Muscle of arm (tissue), 14 donors: ENCODE data around the gene GPRIN1. TPM values are rescaled to one million over a fixed set of nuclear protein-coding genes. Genes with fewer than 3 reads are reported as not detected.
A peak's percentile ranks its signal among the peaks of the same experiment; 100 is the strongest.

Experiments used
- DNase-seq: peaks from one replicate; pipeline ENCODE4 v3.0.0-alpha.2; 2013
- long read RNA-seq, 11 donors: transcript quantifications; one replicate each; lab custom pipeline, GENCODE V29; 2026
- polyA plus RNA-seq, 12 donors: library from polyadenylated mRNA; unstranded; fragments of 120-200 nt; gene quantifications; one replicate each; pipeline ENCODE4 v1.2.1, GENCODE V29; 2013; ENCODE audit not compliant: insufficient read length in 12 of 12

Gene GPRIN1
- 1 to 10 TPM in 4 of 12 donors, under 1 TPM in 7, not detected in 1; 0.48 to 5.5 (median 0.70) TPM for polyA plus RNA-seq
- long read RNA-seq, donor 1, full-length matches to known transcripts, result 4 of 4 reads
- long read RNA-seq, donor 1, partial matches to known transcripts, result 0 of 4 reads
- long read RNA-seq, donor 1, other reads (novel, unspliced or antisense), result 0 of 4 reads
- long read RNA-seq, donor 2, result 0 reads
- long read RNA-seq, donor 3, result 0 reads
- long read RNA-seq, donor 4, result 0 reads
- long read RNA-seq, donor 5, result 0 reads
- long read RNA-seq, donor 6, full-length matches to known transcripts, result 1 of 1 reads
- long read RNA-seq, donor 6, partial matches to known transcripts, result 0 of 1 reads
- long read RNA-seq, donor 6, other reads (novel, unspliced or antisense), result 0 of 1 reads
- long read RNA-seq, donor 7, result 0 reads
- long read RNA-seq, donor 8, result 0 reads
- long read RNA-seq, donor 9, result 0 reads
- long read RNA-seq, donor 10, result 0 reads
- long read RNA-seq, donor 11, result 0 reads

- peak; percentile 38 for DNase-seq
Observed at GRCh38 chr5:176609724-176610434, at the start of gene GPRIN1. Gene GPRIN1 (minus strand): TSS chr5:176610156. CDS start chr5:176599834, 10,322 bp downstream.

DNA sequence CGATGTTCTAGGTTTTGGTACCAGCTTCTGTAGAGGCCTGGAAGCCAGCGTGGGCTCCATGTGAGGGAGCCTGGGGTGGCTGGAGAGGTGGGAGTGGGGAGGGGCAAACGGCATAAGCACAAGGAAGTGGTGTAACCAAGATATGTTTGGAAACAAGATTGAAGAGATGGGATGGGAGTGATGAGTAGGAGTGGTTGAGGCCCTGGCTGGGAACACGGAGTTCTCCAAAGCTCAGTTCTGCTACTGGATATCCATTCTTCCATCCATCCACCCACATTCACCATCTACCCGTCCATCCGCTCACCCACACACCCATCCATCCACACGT is 49.5 kb upstream of the GPRIN1 start:
- DNase-seq, result no peak

DNA sequence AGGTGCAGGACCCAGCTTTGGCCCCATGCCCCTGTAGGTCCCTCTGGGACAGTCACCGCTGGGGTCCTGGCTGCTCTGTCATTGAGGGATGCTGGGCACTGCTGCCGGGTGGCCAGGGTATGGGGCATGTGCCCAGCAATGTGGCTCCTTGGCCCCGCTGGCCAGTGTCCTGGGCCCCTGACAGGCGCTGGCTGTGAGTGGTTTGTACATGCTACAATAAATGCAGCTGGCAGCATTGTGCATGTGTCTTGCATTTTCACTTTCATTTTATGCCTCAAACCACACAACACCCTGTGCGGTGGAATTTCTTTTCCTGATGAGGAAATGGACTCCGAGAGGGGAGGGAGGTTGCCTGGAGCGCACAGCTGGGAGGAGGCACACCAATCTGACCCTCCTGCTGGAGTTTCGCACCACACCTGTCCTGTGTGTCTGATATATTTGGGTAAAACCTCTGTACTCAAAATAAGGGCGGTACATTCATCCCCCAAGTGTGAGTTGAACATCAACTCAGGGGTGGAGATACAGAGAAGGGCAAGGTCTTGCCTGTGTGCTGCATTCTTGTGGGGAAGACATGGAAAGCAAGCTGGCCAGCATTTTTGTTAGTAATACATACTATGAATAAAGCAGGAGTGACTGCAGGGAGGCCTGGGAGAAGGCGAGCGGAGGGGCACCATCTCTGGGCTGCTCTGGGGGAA is 49.0 kb upstream of the GPRIN1 start:
- DNase-seq, result no peak

DNA sequence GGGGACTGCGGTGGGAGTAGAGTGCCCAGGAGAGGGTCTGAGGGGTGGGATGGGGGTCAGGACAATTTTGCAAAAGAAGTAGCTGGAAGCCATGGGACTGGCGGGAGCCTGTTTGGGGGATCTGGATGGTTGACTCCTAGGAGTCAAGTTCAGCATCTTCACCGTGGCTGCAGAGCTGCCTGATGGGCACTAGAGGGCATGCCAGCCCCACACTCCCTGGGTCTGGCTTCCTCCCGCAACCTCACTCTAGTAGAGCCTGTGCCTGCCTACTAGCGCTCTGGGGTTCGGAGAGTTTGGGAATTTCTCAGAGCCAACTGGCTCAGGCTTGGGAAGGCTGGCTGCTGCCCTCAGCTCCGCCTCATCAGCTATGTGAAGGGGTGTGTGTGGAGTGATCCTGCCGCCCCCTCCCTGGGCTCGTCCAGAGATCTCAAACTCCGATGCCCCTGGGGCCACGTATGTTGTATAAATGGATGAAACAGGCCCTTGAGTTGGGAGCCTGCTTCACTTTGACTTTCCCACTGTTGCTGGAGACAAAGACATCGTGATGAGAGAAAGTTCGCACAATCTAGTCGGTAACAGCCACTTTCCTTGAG is 48.1 kb upstream of the GPRIN1 start:
- peak; percentile 73 for DNase-seq

- no peak for DNase-seq
Observed at GRCh38 chr5:176656467-176656990, 46.6 kb upstream of the GPRIN1 start.

GRCh38 chr5:176654856-176655255 is 44.9 kb upstream of the GPRIN1 start:
- no peak for DNase-seq

DNA sequence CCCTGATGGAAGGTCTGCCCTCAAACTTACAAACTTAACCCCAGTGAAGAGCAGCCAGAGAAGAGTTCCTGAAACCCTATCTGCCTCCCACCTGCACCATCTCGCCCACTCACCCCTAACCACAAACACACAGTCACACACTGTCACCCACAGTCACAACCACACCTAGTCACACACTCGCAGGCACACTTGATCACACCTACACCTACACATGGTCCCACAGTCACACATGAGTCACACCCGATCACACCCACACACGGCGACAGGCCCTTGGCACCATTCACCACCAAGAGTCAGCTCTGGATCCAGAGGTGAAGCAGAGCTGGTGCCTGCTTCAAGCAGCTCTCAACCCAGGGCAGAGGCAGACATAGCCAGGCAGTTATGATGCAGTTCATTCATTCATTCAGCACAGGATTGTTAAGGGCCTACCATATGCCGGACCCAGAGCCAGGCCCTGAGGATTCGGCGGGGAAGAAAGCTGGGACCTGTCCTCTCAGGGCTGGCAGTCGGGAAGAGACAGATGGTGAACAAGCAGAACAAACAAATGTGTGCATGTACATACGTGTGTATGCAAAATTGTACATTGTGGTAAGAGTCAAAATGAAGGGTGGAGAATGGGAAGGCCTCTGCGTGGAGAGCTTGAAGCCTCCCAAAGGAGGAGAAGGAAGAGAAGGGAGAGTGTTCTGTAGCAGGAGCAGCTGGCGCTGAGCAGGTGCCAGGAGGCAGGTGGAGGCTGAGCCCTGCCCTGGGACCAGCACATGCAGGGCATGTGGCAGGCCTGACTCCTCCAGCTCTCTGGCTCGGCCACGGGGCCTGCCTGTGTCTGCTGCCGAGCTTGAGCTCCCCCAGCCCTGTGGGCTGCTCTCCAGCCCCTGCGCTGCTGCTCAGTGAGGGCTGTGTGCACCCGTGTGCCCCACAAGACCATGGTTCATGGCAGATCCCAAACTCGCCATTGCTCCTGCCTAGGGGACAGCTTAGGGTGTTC is 43.7 kb upstream of the GPRIN1 start:
- DNase-seq, result no peak

DNA sequence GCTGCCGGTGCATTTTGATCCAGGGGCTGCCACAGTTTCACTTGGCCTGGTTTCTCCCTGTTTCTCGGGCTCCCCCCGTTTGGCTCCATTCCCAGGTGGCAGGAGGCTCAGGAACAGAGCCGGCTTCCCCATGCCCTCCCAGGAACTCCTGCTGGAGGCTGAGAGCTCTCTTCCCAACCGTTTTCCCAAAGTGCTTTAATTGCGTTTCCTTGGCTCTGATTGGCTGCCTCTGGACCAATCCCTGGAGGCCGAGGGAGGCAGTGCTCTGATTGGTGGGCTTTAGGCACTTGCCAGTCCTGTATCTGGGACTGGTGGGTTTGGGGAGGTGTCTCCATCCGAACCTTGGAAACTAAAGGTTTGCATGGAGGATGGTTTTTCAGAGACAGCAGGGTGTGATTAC is 42.2 kb upstream of the GPRIN1 start:
- DNase-seq, result no peak

- no peak for DNase-seq
Observed at GRCh38 chr5:176651472-176651980, 41.6 kb upstream of the GPRIN1 start.

DNA sequence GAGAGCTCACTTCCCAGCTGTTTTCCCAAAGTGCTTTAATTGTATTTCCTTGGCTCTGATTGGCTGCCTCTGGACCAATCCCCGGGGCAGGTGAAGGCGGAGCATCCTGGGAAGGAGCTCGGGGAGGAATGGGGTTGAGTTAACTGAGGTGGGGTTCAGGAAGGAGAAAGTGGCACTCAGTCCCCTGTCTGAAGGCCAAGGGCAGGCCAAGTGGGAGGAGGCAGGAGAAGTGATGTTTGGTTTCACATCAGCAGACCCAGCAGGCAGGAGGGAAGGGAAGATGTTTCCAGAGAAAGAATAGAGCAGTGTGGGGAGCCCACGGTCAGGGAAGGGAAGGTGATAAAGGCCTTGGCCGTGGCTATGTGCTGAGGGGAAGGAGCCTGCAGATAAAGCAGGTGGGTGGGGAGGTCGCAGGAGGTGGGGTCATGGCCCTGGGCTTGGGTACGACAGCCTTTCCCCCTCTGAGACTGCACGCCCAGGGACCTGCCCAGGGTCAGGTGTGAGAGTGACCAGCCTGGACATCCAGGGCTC is 40.5 kb upstream of the GPRIN1 start:
- DNase-seq, result no peak

DNA sequence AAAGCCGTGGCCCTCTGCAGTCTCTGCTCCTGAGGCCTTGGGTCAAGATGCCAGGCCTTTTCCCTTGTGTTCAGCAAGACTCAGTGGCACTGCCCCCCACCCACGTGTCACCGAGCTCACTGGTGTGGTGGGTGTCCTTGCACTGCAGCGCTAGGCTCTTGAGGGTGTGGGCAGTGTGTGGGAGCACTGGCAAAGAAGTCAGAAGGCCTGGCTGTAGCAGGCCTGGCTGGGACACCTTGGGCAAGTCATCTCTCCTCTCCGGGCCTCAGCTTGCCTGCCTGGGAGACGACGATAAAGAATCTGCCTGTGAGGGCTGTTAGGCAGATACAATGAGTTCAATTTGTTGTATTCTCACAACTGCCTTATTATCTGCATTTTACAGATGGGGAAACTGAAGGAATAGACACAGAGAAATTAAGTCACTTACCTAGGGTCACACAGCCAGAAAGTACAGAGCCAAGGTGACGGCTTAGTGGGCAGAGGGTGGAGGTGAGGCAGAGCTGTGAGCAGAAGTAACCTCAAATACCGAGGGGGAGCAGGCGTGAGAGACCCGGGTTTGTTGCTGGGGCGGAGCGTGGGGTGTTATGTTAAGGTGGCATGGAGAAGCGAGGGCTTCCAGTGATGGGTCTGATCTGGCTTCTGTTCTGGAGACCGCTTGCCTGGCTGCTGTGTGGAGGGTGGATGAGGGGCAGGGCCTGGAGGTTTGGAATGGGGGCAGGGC is 38.7 kb upstream of the GPRIN1 start:
- no peak for DNase-seq

- no peak for DNase-seq
Observed at GRCh38 chr5:176647843-176648473, 38.0 kb upstream of the GPRIN1 start.

GRCh38 chr5:176647030-176647842 is 37.3 kb upstream of the GPRIN1 start, which contains the start of gene TSPAN17:
Gene TSPAN17 (plus strand): TSS chr5:176647484. CDS start chr5:176647616, 132 bp downstream.
- peak; percentile 99 for DNase-seq

DNA sequence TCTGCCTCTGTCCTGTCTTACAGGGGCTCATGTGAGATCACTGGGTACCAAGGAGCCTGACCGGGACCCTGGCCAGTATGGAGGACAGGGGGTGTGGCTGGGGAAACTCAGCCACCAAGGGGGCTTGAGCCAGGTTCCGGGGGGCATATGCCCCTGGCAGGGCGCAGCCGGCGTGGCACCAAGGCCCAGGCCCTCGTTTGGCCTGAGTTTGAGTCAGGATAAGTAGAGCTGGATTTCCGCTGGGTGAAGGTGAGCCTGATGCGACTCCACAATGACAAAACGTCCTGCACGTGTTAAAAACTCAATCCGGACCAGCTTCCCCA is 36.7 kb upstream of the GPRIN1 start:
- no peak for DNase-seq

DNA sequence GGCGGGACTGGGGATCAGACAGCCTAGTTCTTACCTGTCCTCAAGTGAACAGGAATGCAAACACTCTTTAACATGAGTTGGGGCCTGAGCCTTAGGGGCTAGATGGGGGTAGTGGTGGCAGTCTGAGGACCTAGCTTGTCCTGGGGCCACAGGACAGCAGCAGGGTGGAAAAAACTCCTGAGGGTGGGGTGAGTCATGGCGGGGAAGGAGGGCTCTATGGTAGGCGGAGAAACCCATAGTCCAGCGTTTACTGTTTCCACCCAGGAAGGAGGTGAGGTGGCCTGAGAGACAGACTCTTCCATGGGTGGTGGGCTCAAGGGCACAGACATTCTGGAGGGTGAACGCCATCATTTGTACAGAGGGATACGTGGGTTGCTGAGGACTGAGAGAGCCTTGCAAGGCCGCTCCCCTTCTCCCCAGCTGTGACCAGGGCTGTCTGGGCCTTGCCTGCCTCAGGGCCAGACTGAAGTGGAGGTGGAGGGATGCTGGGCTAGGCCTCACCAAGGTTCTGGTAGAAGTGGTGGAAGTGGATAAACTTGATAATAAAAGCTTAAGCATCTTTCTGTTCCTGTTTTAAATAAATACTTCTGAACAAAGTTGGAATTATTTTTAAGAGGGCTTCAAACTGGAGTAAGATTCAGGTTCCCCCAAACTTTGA is 36.2 kb upstream of the GPRIN1 start:
- DNase-seq, result no peak

- no peak for DNase-seq
Observed at GRCh38 chr5:176644878-176645670, 35.1 kb upstream of the GPRIN1 start.

- DNase-seq, result no peak
Observed at GRCh38 chr5:176644294-176644693, 34.3 kb upstream of the GPRIN1 start.
